Osteocyte (in vitro differentiated cells): Measurements from ENCODE around the gene UNKL. TPM values are rescaled to one million over a fixed set of nuclear protein-coding genes. Genes with fewer than 3 reads are reported as not detected.

ENCODE experiments used
- DNase-seq: peaks from one replicate; pipeline ENCODE4 v3.0.0; 2021; ENCODE audit warnings: mixed read lengths; ENCODE audit not compliant: unreplicated experiment; ENCODE audit errors: extremely low spot score
- H3K27ac Mint-ChIP-seq: one replicate; pipeline ENCODE4 v1.8.0; 2021; ENCODE audit warnings: mild to moderate bottlenecking, mixed read lengths; ENCODE audit not compliant: unreplicated experiment
- H3K27me3 Mint-ChIP-seq: one replicate; pipeline ENCODE4 v1.8.0; 2021; ENCODE audit warnings: mixed read lengths; ENCODE audit not compliant: unreplicated experiment
- H3K36me3 Mint-ChIP-seq: one replicate; pipeline ENCODE4 v1.8.0; 2021; ENCODE audit warnings: mixed read lengths; ENCODE audit not compliant: unreplicated experiment
- H3K4me1 Mint-ChIP-seq: one replicate; pipeline ENCODE4 v1.8.0; 2021; ENCODE audit warnings: mixed read lengths; ENCODE audit not compliant: unreplicated experiment
- H3K4me3 Mint-ChIP-seq: one replicate; pipeline ENCODE4 v1.8.0; 2021; ENCODE audit warnings: mild to moderate bottlenecking, moderate library complexity, mixed read lengths; ENCODE audit not compliant: unreplicated experiment
- H3K9me3 Mint-ChIP-seq: one replicate; pipeline ENCODE4 v1.8.0; 2021; ENCODE audit warnings: mixed read lengths; ENCODE audit not compliant: unreplicated experiment
- CTCF ChIP-seq: fragments of 200-600 bp; sonication (generic); IDR thresholded peaks from 2 replicates; pipeline ENCODE4 v1.5.0; 2021; ENCODE audit warnings: antibody characterized with exemption, mild to moderate bottlenecking, moderate library complexity
- total RNA-seq: library from RNA; stranded (reverse); gene quantifications from 2 replicates; pipeline ENCODE4 v1.2.1, GENCODE V29; 2021

UNKL gene
- total RNA-seq, 1 donor from 2014 or later, result 34.4 TPM

GRCh38 chr16:1364510-1364909 lies 50.0 kb downstream of the UNKL start:
- Mint-ChIP-seq H3K4me1 (no peaks in the 10 kb centered on the region), H3K36me3 (peaks cover 8% of the 10 kb centered on the region)
- TF ChIP-seq CTCF, result no peak

GRCh38 chr16:1363501-1364041 lies 50.9 kb downstream of the UNKL start:
- DNase-seq, result no peak
- Mint-ChIP-seq H3K27me3 (no peaks in the 10 kb centered on the region), H3K4me1 (no peaks in the 10 kb centered on the region), H3K9me3 (no peaks in the 10 kb centered on the region), H3K4me3 (no peak overlapping the region), H3K36me3 (peaks cover 8% of the 10 kb centered on the region), H3K27ac (no peak overlapping the region)
- peak; percentile 74 for TF ChIP-seq CTCF

More at GRCh38 chr16:1364510-1364909, 50.0 kb downstream of the UNKL start:
- Mint-ChIP-seq H3K4me3 (no peak overlapping the region), H3K27me3 (no peaks in the 10 kb centered on the region), H3K27ac (no peak overlapping the region), H3K9me3 (no peaks in the 10 kb centered on the region)
- no peak for DNase-seq

- Mint-ChIP-seq H3K27me3 (no peaks in the 10 kb centered on the region), H3K4me1 (no peaks in the 10 kb centered on the region), H3K27ac (no peak overlapping the region), H3K4me3 (no peak overlapping the region), H3K9me3 (no peaks in the 10 kb centered on the region), H3K36me3 (peaks cover 8% of the 10 kb centered on the region)
- TF ChIP-seq CTCF, result no peak
- DNase-seq, result no peak
Observed at GRCh38 chr16:1362807-1363206, 51.7 kb downstream of the UNKL start.

- H3K27ac Mint-ChIP-seq, result no peak overlapping the region
- no peaks in the 10 kb centered on the region for H3K4me1 Mint-ChIP-seq
- DNase-seq, result no peak
- H3K36me3 Mint-ChIP-seq, result peaks cover 8% of the 10 kb centered on the region
- TF ChIP-seq CTCF, result no peak
- no peaks in the 10 kb centered on the region for H3K27me3 Mint-ChIP-seq
- no peaks in the 10 kb centered on the region for H3K9me3 Mint-ChIP-seq
- H3K4me3 Mint-ChIP-seq, result no peak overlapping the region
Observed at GRCh38 chr16:1361685-1362360, 52.7 kb downstream of the UNKL start.

- Mint-ChIP-seq H3K4me1 (peaks cover 16% of the 10 kb centered on the region), H3K27ac (no peak overlapping the region), H3K27me3 (no peaks in the 10 kb centered on the region), H3K36me3 (no peaks in the 10 kb centered on the region), H3K9me3 (no peaks in the 10 kb centered on the region), H3K4me3 (no peak overlapping the region)
- no peak for TF ChIP-seq CTCF
- no peak for DNase-seq
Observed at GRCh38 chr16:1357906-1358566, 56.5 kb downstream of the UNKL start.
